GM23338 (cell line): Measurements from ENCODE around the gene SLCO4A1. TPM values are rescaled to one million over a fixed set of nuclear protein-coding genes. Genes with fewer than 3 reads are reported as not detected.

Experiments
- ATAC-seq: fragments of 200-7000 bp; cut with Tn5 transposase; 3 replicates; pipeline ENCODE4 v1.9.1; 2020
- DNase-seq: peaks from one replicate; pipeline ENCODE4 v3.0.0-alpha.2; 2015; ENCODE audit warnings: low spot score
- H2AFZ ChIP-seq: fragments of 200-600 bp; sonication (generic); 2 replicates; pipeline ENCODE4 v1.8.0; 2016; ENCODE audit warnings: antibody characterized with exemption, mild to moderate bottlenecking, moderate library complexity
- H3F3A ChIP-seq: fragments of 200-600 bp; sonication (generic); replicated peaks from 2 replicates; pipeline ENCODE4 v1.8.0; 2017; ENCODE audit warnings: antibody characterized with exemption, mixed run types, low read depth
- H3K27ac ChIP-seq: fragments of 200-600 bp; sonication (generic); 2 replicates; pipeline ENCODE4 v1.6.1; 2016; ENCODE audit warnings: low read depth
- H3K27me3 ChIP-seq: fragments of 200-600 bp; sonication (generic); 2 replicates; pipeline ENCODE4 v1.8.0; 2016; ENCODE audit warnings: mild to moderate bottlenecking, mixed run types, moderate library complexity; ENCODE audit not compliant: insufficient read depth
- H3K36me3 ChIP-seq: fragments of 200-600 bp; sonication (generic); 2 replicates; pipeline ENCODE4 v1.8.0; 2016; ENCODE audit warnings: mild to moderate bottlenecking; ENCODE audit not compliant: insufficient read depth
- H3K4me1 ChIP-seq: fragments of 200-600 bp; sonication (generic); 2 replicates; pipeline ENCODE4 v1.8.0; 2016; ENCODE audit warnings: mild to moderate bottlenecking, moderate library complexity; ENCODE audit not compliant: insufficient read depth
- H3K4me2 ChIP-seq: fragments of 200-600 bp; sonication (generic); 2 replicates; pipeline ENCODE4 v1.7.1; 2017; ENCODE audit warnings: mixed run types
- H3K4me3 ChIP-seq: fragments of 200-600 bp; sonication (generic); 2 replicates; pipeline ENCODE4 v1.6.1; 2016; ENCODE audit warnings: mixed run types
- H3K79me2 ChIP-seq: fragments of 200-600 bp; sonication (generic); replicated peaks from 2 replicates; pipeline ENCODE4 v1.8.0; 2017; ENCODE audit warnings: mild to moderate bottlenecking; ENCODE audit not compliant: insufficient read depth
- H3K9me2 ChIP-seq: fragments of 200-600 bp; sonication (generic); 2 replicates; pipeline ENCODE4 v1.8.0; 2017; ENCODE audit not compliant: insufficient read depth
- H4K20me1 ChIP-seq: fragments of 200-600 bp; sonication (generic); replicated peaks from 2 replicates; pipeline ENCODE4 v1.8.0; 2017; ENCODE audit warnings: mild to moderate bottlenecking; ENCODE audit not compliant: insufficient read depth
- H3K27ac Mint-ChIP-seq: 2 replicates; pipeline ENCODE4 v1.8.0; 2020; ENCODE audit warnings: inconsistent platforms, mild to moderate bottlenecking, moderate library complexity, mixed read lengths
- H3K27me3 Mint-ChIP-seq: 3 replicates; pipeline ENCODE4 v1.8.0; 2022; ENCODE audit warnings: low read depth, mild to moderate bottlenecking, moderate library complexity, mixed read lengths, inconsistent platforms; ENCODE audit not compliant: insufficient read depth, poor library complexity
- H3K36me3 Mint-ChIP-seq: 3 replicates; pipeline ENCODE4 v1.8.0; 2021; ENCODE audit warnings: low read depth, mild to moderate bottlenecking, inconsistent platforms, moderate library complexity, mixed read lengths
- H3K4me1 Mint-ChIP-seq: 3 replicates; pipeline ENCODE4 v1.8.0; 2020; ENCODE audit warnings: mild to moderate bottlenecking, inconsistent platforms, mixed read lengths
- H3K4me3 Mint-ChIP-seq: 3 replicates; pipeline ENCODE4 v1.8.0; 2021; ENCODE audit warnings: moderate library complexity, mild to moderate bottlenecking, inconsistent platforms, mixed read lengths
- H3K9me3 Mint-ChIP-seq: 3 replicates; pipeline ENCODE4 v1.8.0; 2020; ENCODE audit warnings: moderate library complexity, mild to moderate bottlenecking, inconsistent platforms, mixed read lengths
- CREB1 ChIP-seq: fragments of 250-450 bp; sonication (Bioruptor Pico); IDR thresholded peaks from 2 replicates; pipeline ENCODE4 v1.5.0; 2020; ENCODE audit warnings: low read depth, mild to moderate bottlenecking, moderate library complexity
- EZH2 ChIP-seq: fragments of 200-600 bp; sonication (generic); IDR thresholded peaks from one replicate; pipeline ENCODE4 v1.8.0; 2017; ENCODE audit warnings: antibody characterized with exemption, mild to moderate bottlenecking, low read depth; ENCODE audit not compliant: unreplicated experiment
- EZH2phosphoT487 ChIP-seq: fragments of 200-600 bp; sonication (generic); IDR thresholded peaks from one replicate; pipeline ENCODE4 v1.8.1; 2018; ENCODE audit warnings: antibody characterized with exemption; ENCODE audit not compliant: unreplicated experiment
- JUNB ChIP-seq: IDR thresholded peaks from one replicate; pipeline ENCODE4 v1.6.1; 2016; ENCODE audit warnings: antibody characterized with exemption; ENCODE audit not compliant: unreplicated experiment
- NANOG ChIP-seq: IDR thresholded peaks from 2 replicates; pipeline ENCODE4 v1.6.1; 2016; ENCODE audit warnings: antibody characterized with exemption, borderline replicate concordance
- POLR2AphosphoS5 ChIP-seq: IDR thresholded peaks from 2 replicates; pipeline ENCODE4 v1.6.1; 2016; ENCODE audit warnings: antibody characterized with exemption, low read depth
- STAT1 ChIP-seq: IDR thresholded peaks from one replicate; pipeline ENCODE4 v1.6.1; 2016; ENCODE audit warnings: antibody characterized with exemption; ENCODE audit not compliant: unreplicated experiment
- ZNF114 ChIP-seq: fragments of 250-450 bp; sonication (Bioruptor Pico); IDR thresholded peaks from 2 replicates; pipeline ENCODE4 v1.5.0; 2020; ENCODE audit warnings: mild to moderate bottlenecking, moderate library complexity
- ZNF331 ChIP-seq: fragments of 250-450 bp; sonication (Bioruptor Pico); IDR thresholded peaks from 2 replicates; pipeline ENCODE4 v1.5.0; 2020; ENCODE audit warnings: low read depth, mild to moderate bottlenecking, moderate library complexity
- polyA plus RNA-seq: library from polyadenylated mRNA; unstranded; fragments of >200 nt; fragmentation: Nextera tagmentation; extraction: Ambion mirVana; gene quantifications from 2 replicates; pipeline ENCODE4 v1.2.1, GENCODE V29; 2016
- total RNA-seq: library from RNA; depleted of rRNA; stranded (reverse); fragments of >200 nt; shearing (Covaris generic); gene quantifications from 2 replicates; pipeline ENCODE4 v1.2.3, GENCODE V29; 2014
- TF ChIP-seq, protein P1 (sequence below): fragments of 250-450 bp; sonication (Bioruptor Pico); IDR thresholded peaks from 2 replicates; pipeline ENCODE4 v1.5.0; 2020; ENCODE audit warnings: mild to moderate bottlenecking, moderate library complexity
- TF ChIP-seq, protein P2 (sequence below), 2 experiments: fragments of 200-600 bp in 1 of 2; sonication (generic) in 1 of 2; conservative IDR thresholded peaks; 2 replicates each; pipeline versions ENCODE4 v1.5.1 to v1.6.1; 2016 to 2017; ENCODE audit warnings: antibody characterized with exemption in 2 of 2, low read depth in 2 of 2, mild to moderate bottlenecking in 2 of 2, moderate library complexity in 1 of 2
- TF ChIP-seq, protein P3 (sequence below): IDR thresholded peaks from 2 replicates; pipeline ENCODE4 v1.6.1; 2016; ENCODE audit warnings: antibody characterized with exemption

The SLCO4A1 gene
- total and polyA plus RNA-seq, 2 experiments from 2014 or later, result 28.5 to 41.6 TPM

DNA sequence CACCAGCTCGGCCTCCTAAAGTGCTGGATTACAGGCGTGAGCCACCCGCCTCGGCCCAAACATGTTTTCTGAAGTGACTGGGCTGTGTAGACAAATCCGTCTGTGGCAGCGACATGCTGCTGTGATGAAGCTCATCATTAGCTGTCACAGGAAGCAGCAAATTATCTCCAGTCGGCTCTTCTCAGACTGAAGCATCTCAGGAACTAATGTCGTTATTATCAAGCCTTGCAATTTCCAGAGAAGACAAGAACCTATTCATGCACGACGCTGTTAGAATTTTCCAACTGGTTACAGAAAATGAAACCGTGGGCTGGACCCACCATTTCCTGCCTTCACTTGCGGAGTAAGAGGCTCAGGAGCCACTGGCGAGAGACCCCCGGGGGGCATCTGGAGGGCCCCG is 49.2 kb downstream of the SLCO4A1 start (continued):
- TF ChIP-seq, protein P1, sequence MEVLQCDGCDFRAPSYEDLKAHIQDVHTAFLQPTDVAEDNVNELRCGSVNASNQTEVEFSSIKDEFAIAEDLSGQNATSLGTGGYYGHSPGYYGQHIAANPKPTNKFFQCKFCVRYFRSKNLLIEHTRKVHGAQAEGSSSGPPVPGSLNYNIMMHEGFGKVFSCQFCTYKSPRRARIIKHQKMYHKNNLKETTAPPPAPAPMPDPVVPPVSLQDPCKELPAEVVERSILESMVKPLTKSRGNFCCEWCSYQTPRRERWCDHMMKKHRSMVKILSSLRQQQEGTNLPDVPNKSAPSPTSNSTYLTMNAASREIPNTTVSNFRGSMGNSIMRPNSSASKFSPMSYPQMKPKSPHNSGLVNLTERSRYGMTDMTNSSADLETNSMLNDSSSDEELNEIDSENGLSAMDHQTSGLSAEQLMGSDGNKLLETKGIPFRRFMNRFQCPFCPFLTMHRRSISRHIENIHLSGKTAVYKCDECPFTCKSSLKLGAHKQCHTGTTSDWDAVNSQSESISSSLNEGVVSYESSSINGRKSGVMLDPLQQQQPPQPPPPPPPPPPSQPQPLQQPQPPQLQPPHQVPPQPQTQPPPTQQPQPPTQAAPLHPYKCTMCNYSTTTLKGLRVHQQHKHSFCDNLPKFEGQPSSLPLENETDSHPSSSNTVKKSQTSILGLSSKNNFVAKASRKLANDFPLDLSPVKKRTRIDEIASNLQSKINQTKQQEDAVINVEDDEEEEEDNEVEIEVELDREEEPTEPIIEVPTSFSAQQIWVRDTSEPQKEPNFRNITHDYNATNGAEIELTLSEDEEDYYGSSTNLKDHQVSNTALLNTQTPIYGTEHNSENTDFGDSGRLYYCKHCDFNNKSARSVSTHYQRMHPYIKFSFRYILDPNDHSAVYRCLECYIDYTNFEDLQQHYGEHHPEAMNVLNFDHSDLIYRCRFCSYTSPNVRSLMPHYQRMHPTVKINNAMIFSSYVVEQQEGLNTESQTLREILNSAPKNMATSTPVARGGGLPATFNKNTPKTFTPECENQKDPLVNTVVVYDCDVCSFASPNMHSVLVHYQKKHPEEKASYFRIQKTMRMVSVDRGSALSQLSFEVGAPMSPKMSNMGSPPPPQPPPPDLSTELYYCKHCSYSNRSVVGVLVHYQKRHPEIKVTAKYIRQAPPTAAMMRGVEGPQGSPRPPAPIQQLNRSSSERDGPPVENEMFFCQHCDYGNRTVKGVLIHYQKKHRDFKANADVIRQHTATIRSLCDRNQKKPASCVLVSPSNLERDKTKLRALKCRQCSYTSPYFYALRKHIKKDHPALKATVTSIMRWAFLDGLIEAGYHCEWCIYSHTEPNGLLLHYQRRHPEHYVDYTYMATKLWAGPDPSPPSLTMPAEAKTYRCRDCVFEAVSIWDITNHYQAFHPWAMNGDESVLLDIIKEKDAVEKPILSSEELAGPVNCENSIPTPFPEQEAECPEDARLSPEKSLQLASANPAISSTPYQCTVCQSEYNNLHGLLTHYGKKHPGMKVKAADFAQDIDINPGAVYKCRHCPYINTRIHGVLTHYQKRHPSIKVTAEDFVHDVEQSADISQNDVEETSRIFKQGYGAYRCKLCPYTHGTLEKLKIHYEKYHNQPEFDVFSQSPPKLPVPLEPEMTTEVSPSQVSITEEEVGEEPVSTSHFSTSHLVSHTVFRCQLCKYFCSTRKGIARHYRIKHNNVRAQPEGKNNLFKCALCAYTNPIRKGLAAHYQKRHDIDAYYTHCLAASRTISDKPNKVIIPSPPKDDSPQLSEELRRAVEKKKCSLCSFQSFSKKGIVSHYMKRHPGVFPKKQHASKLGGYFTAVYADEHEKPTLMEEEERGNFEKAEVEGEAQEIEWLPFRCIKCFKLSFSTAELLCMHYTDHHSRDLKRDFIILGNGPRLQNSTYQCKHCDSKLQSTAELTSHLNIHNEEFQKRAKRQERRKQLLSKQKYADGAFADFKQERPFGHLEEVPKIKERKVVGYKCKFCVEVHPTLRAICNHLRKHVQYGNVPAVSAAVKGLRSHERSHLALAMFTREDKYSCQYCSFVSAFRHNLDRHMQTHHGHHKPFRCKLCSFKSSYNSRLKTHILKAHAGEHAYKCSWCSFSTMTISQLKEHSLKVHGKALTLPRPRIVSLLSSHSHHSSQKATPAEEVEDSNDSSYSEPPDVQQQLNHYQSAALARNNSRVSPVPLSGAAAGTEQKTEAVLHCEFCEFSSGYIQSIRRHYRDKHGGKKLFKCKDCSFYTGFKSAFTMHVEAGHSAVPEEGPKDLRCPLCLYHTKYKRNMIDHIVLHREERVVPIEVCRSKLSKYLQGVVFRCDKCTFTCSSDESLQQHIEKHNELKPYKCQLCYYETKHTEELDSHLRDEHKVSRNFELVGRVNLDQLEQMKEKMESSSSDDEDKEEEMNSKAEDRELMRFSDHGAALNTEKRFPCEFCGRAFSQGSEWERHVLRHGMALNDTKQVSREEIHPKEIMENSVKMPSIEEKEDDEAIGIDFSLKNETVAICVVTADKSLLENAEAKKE (CRISPR knock-in tag), result no peak
- TF ChIP-seq POLR2AphosphoS5 (no peak), ZNF331 (CRISPR knock-in tag) (no peak)
- TF ChIP-seq, protein P2, sequence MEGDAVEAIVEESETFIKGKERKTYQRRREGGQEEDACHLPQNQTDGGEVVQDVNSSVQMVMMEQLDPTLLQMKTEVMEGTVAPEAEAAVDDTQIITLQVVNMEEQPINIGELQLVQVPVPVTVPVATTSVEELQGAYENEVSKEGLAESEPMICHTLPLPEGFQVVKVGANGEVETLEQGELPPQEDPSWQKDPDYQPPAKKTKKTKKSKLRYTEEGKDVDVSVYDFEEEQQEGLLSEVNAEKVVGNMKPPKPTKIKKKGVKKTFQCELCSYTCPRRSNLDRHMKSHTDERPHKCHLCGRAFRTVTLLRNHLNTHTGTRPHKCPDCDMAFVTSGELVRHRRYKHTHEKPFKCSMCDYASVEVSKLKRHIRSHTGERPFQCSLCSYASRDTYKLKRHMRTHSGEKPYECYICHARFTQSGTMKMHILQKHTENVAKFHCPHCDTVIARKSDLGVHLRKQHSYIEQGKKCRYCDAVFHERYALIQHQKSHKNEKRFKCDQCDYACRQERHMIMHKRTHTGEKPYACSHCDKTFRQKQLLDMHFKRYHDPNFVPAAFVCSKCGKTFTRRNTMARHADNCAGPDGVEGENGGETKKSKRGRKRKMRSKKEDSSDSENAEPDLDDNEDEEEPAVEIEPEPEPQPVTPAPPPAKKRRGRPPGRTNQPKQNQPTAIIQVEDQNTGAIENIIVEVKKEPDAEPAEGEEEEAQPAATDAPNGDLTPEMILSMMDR (conservative IDR thresholded peaks at IDR 0.05; ENCODE audit: low read depth in 2 of 2), result no peak

DNA sequence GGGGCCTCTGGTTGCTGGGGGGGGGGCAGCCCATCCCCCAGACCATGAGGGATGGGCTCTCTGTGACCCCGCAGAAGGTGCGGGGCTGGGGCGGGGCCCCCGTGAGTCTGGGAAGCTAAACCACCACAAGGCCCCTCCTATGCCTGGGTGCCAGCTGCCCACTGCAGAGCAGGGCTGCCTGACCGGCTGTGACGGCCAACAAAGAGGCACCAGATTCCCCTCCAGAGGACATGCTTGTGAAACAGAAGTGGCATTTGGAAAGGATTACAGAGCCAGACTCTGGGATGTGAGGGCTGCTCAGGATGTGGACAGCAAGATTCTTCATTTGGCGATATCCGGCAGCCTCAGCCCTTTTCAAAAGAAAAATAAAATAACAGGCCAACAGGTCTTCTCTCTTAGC is 49.9 kb downstream of the SLCO4A1 start:
- Histone ChIP-seq H2AFZ (no peak overlapping the region), H3F3A (no peaks in the 10 kb centered on the region), H3K27me3 (no peaks in the 10 kb centered on the region), H3K4me1 (no peaks in the 10 kb centered on the region), H3K9me2 (no peaks in the 10 kb centered on the region), H3K4me3 (no peak overlapping the region), H3K79me2 (no peaks in the 10 kb centered on the region), H4K20me1 (no peaks in the 10 kb centered on the region), H3K36me3 (no peaks in the 10 kb centered on the region), H3K4me2 (no peak overlapping the region), H3K27ac (no peak overlapping the region)
- ATAC-seq (no peak), DNase-seq (no peak)
- Mint-ChIP-seq H3K36me3 (no peaks in the 10 kb centered on the region), H3K27me3 (peaks cover 10% of the 10 kb centered on the region), H3K9me3 (no peaks in the 10 kb centered on the region), H3K4me3 (no peak overlapping the region), H3K4me1 (peaks cover 3% of the 10 kb centered on the region; the same call in 1 of the 3 replicates), H3K27ac (no peak overlapping the region)
- TF ChIP-seq EZH2, result no peak
- no peak for TF ChIP-seq EZH2phosphoT487
- no peak for TF ChIP-seq ZNF114 (CRISPR knock-in tag)
- no peak for TF ChIP-seq CREB1 (CRISPR knock-in tag)
- TF ChIP-seq POLR2AphosphoS5, result no peak
- TF ChIP-seq ZNF331 (CRISPR knock-in tag), result no peak
- TF ChIP-seq, protein P2 (conservative IDR thresholded peaks at IDR 0.05; ENCODE audit: low read depth in 2 of 2), result no peak
- no peak for TF ChIP-seq STAT1
- TF ChIP-seq JUNB, result no peak
- TF ChIP-seq, protein P3, sequence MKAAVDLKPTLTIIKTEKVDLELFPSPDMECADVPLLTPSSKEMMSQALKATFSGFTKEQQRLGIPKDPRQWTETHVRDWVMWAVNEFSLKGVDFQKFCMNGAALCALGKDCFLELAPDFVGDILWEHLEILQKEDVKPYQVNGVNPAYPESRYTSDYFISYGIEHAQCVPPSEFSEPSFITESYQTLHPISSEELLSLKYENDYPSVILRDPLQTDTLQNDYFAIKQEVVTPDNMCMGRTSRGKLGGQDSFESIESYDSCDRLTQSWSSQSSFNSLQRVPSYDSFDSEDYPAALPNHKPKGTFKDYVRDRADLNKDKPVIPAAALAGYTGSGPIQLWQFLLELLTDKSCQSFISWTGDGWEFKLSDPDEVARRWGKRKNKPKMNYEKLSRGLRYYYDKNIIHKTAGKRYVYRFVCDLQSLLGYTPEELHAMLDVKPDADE, result no peak
- no peak for TF ChIP-seq NANOG
